Activated naive CD8-positive, alpha-beta T cell treated with anti-CD3 and anti-CD28 coated beads, Interleukin-2, amount 10 ng/mL, durations not matched to agents 7 days and 5 days (primary cell): ENCODE results near the gene TBC1D19. TPM values are rescaled to one million over a fixed set of nuclear protein-coding genes. Genes with fewer than 3 reads are reported as not detected.

Source experiments
- ATAC-seq: fragments of 150-1000 bp; cut with Tn5 transposase; one replicate; pipeline ENCODE4 v1.10.0; 2021; ENCODE audit warnings: low read depth, moderate library complexity
- POLR2A ChIA-PET: fragments of 350-600 bp; sonication (Branson Sonifier 250); formaldehyde crosslinking; loops from one replicate; lab custom pipeline; 2021; ENCODE audit warnings: antibody characterized with exemption; lab: Charles Lee
- DNase-seq: peaks from one replicate; pipeline ENCODE4 v3.0.0; 2021
- H3K27ac Mint-ChIP-seq: one replicate; pipeline ENCODE4 v1.8.0; 2022; ENCODE audit warnings: mild to moderate bottlenecking, mixed read lengths
- H3K27me3 Mint-ChIP-seq: one replicate; pipeline ENCODE4 v1.8.0; 2022; ENCODE audit warnings: mild to moderate bottlenecking, moderate library complexity, mixed read lengths
- H3K36me3 Mint-ChIP-seq: one replicate; pipeline ENCODE4 v1.8.0; 2021; ENCODE audit warnings: mild to moderate bottlenecking, mixed read lengths
- H3K4me1 Mint-ChIP-seq: one replicate; pipeline ENCODE4 v1.8.0; 2021; ENCODE audit warnings: mixed read lengths
- H3K4me3 Mint-ChIP-seq: one replicate; pipeline ENCODE4 v1.8.0; 2022; ENCODE audit warnings: mild to moderate bottlenecking, moderate library complexity, mixed read lengths
- H3K9me3 Mint-ChIP-seq: one replicate; pipeline ENCODE4 v1.8.0; 2021; ENCODE audit warnings: mixed read lengths
- total RNA-seq, 2 experiments: library from RNA; stranded (reverse); gene quantifications; one replicate each; pipeline ENCODE4 v1.2.3, GENCODE V29; 2021

TBC1D19 gene
- total RNA-seq, 2 experiments from 2014 or later = 6.5 to 7.0 TPM

DNA sequence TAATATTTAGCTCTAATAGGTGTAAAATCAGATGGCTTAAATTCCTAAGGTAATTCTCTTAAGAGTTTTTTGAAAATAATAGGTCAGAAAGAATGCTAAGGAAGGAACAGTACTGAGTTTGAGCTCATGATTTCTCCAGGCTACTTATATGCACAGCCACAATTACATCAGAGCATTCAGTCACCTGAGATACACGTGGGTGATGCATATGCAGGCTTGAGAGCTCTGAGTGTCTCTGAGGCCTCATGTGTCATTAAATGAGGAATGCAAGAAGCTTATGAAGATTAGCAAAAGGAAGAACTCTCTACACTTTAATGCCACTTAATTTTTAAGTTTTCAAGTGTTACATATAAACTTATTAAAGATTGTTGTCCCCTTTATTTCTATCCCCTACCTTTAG, 152.7 kb downstream of the TBC1D19 start:
- Mint-ChIP-seq H3K9me3 (no peaks in the 10 kb centered on the region), H3K4me1 (no peaks in the 10 kb centered on the region), H3K27me3 (no peaks in the 10 kb centered on the region), H3K27ac (no peak overlapping the region), H3K36me3 (no peaks in the 10 kb centered on the region), H3K4me3 (no peak overlapping the region)
- ATAC-seq (no peak), DNase-seq (no peak)
- POLR2A ChIA-PET = no interaction called here

DNA sequence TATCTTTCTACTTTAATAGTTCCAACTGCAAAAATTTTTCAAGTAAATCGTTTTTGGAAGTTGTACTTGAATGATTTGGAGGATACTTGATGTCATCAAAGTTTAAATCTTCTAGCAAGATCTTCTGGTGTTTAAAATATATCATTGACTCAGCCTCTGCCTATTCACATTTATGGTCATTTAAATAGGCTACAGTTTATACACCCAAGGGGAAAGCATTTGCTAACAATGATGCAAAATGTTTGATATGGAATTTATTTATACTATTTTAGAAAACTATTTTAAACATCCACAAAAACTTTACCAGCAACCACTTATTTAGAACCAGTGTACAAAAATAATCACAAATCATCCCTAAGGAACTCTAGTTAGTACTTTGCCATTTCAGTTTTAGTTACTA, 153.5 kb downstream of the TBC1D19 start:
- no peaks in the 10 kb centered on the region for H3K9me3 Mint-ChIP-seq
- POLR2A ChIA-PET = no interaction called here
- H3K27ac Mint-ChIP-seq = no peak overlapping the region
- no peak for DNase-seq
- no peaks in the 10 kb centered on the region for H3K27me3 Mint-ChIP-seq
- H3K4me3 Mint-ChIP-seq = no peak overlapping the region
- ATAC-seq = no peak
- no peaks in the 10 kb centered on the region for H3K4me1 Mint-ChIP-seq
- H3K36me3 Mint-ChIP-seq = no peaks in the 10 kb centered on the region

DNA sequence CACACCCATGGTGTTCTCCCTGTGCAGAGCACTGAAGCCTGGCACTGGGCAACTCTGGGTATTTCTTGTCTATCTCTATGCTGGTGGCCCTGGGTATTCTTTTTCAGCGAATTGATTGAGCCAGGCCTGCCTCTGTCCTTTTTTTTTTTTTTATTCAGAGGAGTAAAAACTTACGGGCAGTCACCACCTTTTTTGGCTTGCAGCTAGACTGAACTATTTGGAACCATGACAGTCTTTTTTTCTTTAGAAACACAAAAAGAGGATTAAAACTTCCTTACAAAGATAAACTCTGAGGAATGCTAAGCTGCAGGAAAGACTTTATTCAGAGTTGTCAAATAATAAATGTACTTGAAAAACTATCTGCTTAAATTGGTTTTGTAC, 157.6 kb downstream of the TBC1D19 start:
- H3K27me3 Mint-ChIP-seq = no peaks in the 10 kb centered on the region

DNA sequence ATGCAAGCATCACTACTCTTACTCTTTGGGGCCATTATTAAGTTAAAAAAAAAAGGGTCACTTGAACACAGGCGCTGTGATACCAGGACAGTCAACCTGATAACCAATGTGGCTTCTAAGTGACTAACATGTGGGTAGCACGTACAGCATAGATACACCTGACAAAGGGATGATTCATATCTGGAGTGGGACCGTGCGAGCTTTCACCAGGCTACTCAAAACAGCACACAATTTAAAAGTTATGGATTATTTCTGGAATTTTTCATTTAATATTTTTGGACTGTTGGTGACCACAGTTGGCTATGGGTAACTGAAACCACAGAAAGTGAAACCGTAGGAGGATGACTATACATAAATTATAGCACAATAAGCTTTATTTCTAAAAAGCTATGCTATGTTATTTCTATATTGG, 162.9 kb downstream of the TBC1D19 start:
- Mint-ChIP-seq H3K36me3 (peaks cover 9% of the 10 kb centered on the region), H3K27ac (no peak overlapping the region), H3K4me1 (peaks cover 16% of the 10 kb centered on the region), H3K9me3 (peaks cover 2% of the 10 kb centered on the region), H3K4me3 (no peak overlapping the region), H3K27me3 (peaks cover 5% of the 10 kb centered on the region)
- ATAC-seq (peak; percentile 99), DNase-seq (no peak)
- POLR2A ChIA-PET = no interaction called here

More for the DNA sequence above, 157.6 kb downstream of the TBC1D19 start:
- no peak overlapping the region for H3K27ac Mint-ChIP-seq
- no peak for ATAC-seq
- peaks cover 2% of the 10 kb centered on the region for H3K9me3 Mint-ChIP-seq
- DNase-seq = no peak
- H3K36me3 Mint-ChIP-seq = peaks cover 6% of the 10 kb centered on the region
- no peak overlapping the region for H3K4me3 Mint-ChIP-seq
- peaks cover 3% of the 10 kb centered on the region for H3K4me1 Mint-ChIP-seq
- POLR2A ChIA-PET = no interaction called here

DNA sequence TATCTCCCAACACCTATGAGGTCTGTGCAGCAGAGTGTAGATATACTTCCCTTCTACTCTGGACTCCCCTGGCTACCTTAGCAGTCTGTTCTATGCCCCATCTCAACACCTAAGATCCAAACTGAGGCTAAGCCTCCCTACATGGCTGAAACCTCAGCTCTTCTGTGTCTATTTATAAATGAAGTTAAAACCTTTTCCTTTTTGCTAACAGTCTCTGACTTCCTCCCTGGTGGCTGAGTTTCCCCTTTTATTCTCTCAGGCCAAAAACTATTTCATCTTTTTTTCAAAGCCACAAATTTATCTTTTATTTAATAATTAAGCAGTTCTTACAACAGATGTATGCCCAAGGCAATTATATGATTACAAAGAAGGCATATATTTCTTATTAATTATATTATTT, 164.9 kb downstream of the TBC1D19 start:
- H3K4me3 Mint-ChIP-seq = no peak overlapping the region
- POLR2A ChIA-PET = no interaction called here
- H3K27ac Mint-ChIP-seq = no peak overlapping the region
- peaks cover 9% of the 10 kb centered on the region for H3K36me3 Mint-ChIP-seq
- ATAC-seq (no peak), DNase-seq (no peak)
- peaks cover 2% of the 10 kb centered on the region for H3K9me3 Mint-ChIP-seq
- H3K27me3 Mint-ChIP-seq = peaks cover 5% of the 10 kb centered on the region
- H3K4me1 Mint-ChIP-seq = peaks cover 16% of the 10 kb centered on the region

DNA sequence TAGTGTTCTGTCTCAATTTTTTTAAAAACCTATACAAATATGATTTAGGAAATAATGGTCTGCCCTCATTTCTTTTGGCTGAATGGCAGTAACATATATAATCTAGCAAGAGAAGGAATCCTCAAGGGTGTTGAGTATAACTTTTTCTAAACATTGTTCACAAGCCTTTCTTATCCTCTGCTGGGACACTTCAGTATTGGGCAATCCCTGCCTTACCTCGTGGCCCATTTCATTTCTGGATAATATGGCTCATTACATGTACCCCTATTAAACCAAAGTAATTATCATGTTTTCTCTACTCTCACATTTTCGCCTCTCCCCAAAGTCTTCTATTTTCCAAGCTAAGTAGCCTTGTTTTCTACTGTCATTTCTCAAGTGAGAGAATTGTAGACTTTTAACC, 166.0 kb downstream of the TBC1D19 start:
- DNase-seq (no peak), ATAC-seq (no peak)
- Mint-ChIP-seq H3K9me3 (peaks cover 2% of the 10 kb centered on the region), H3K4me3 (no peak overlapping the region), H3K36me3 (peaks cover 6% of the 10 kb centered on the region), H3K4me1 (peaks cover 16% of the 10 kb centered on the region), H3K27ac (no peak overlapping the region), H3K27me3 (peaks cover 5% of the 10 kb centered on the region)
- POLR2A ChIA-PET = no interaction called here

DNA sequence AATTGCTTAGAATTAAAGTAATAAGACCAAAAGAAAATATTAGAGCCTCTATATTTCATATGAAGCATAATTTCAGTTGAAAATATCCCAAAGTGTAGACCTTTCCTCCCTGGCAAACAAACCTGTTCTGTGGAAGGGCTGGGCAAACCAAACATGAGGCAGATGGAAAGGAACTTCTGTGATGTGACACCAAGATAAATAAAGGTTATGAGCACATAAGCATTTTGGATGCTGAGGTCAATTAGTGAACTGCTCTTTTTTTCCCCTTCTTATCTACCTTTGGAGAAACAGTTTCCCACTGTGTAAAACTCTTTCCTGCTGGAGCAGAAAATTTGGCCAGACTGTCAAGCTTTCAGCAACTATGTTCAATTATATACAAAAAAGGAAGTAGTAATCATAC, 167.1 kb downstream of the TBC1D19 start:
- POLR2A ChIA-PET = no interaction called here
- peaks cover 5% of the 10 kb centered on the region for H3K27me3 Mint-ChIP-seq
- peaks cover 2% of the 10 kb centered on the region for H3K9me3 Mint-ChIP-seq
- DNase-seq = no peak
- no peak for ATAC-seq
- peaks cover 6% of the 10 kb centered on the region for H3K36me3 Mint-ChIP-seq
- H3K27ac Mint-ChIP-seq = no peak overlapping the region
- H3K4me1 Mint-ChIP-seq = peaks cover 16% of the 10 kb centered on the region
- no peak overlapping the region for H3K4me3 Mint-ChIP-seq

DNA sequence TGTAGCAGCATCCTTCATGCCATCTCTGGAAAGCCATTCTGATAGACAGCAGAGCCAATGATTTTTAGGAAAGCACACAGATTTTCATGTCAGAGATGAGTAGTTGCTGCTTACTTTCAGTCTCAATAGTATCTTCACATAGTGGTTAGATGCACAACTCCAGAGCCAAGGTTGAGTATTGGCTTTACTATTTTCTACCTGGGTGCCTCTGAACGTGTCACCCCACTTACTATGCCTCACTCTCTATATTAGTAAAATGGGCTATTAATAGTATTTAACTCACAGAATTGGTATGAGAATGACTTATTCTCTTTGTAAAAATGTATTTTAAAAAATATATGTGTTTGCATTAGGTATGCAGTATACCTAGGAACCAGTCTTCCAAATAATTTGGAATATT, 168.0 kb downstream of the TBC1D19 start:
- H3K36me3 Mint-ChIP-seq = peaks cover 3% of the 10 kb centered on the region
- peaks cover 5% of the 10 kb centered on the region for H3K27me3 Mint-ChIP-seq
- POLR2A ChIA-PET = no interaction called here
- DNase-seq (no peak), ATAC-seq (no peak)
- no peak overlapping the region for H3K27ac Mint-ChIP-seq
- H3K4me1 Mint-ChIP-seq = peaks cover 10% of the 10 kb centered on the region
- no peak overlapping the region for H3K4me3 Mint-ChIP-seq
- H3K9me3 Mint-ChIP-seq = no peaks in the 10 kb centered on the region

DNA sequence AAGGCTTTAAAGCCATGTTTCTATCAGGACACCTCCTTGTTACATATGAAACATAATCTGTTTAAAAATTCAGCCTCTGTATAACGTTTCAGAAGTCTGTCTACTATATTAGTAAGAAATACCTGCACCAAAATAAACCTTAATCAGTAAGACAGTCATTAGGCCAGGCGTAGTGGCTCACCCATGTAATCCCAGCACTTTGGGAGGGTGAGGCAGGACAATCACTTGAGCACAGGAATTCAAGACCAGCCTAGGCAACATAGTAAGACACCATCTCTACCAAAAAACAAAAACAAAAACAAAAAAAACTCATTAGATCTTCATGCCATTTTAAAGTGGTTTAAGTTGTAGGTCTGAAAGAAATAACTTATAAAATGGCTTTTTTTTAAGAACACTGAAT, 169.3 kb downstream of the TBC1D19 start:
- H3K9me3 Mint-ChIP-seq = no peaks in the 10 kb centered on the region

DNA sequence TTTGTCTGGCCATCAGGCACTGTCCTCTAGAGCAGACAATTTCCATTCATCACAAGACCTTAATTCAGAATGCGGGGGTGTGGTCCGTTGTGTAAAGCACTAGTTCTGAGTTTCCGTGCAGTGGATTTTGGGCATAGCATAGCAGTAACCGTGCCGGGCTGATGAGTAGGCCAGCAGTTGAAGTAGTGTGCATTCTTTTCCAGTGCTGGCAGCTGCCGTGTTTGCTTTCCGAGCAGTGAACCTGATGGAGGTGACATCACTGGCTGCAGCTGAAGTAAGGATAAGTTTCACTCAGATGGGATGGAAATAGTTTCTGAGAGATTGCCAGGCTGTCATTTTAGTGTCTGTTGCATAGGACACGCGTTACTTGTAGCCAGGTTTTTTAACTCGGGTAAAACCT, 169.7 kb downstream of the TBC1D19 start:
- Mint-ChIP-seq H3K4me1 (peaks cover 2% of the 10 kb centered on the region), H3K4me3 (no peak overlapping the region), H3K27ac (no peak overlapping the region), H3K27me3 (peaks cover 2% of the 10 kb centered on the region), H3K9me3 (no peaks in the 10 kb centered on the region), H3K36me3 (peaks cover 4% of the 10 kb centered on the region)
- no peak for DNase-seq
- POLR2A ChIA-PET = no interaction called here
- no peak for ATAC-seq

More for the DNA sequence above, 169.3 kb downstream of the TBC1D19 start:
- Mint-ChIP-seq H3K4me1 (peaks cover 5% of the 10 kb centered on the region), H3K27ac (no peak overlapping the region), H3K36me3 (peaks cover 5% of the 10 kb centered on the region), H3K4me3 (no peak overlapping the region), H3K27me3 (peaks cover 5% of the 10 kb centered on the region)
- POLR2A ChIA-PET = no interaction called here
- ATAC-seq = no peak
- no peak for DNase-seq

DNA sequence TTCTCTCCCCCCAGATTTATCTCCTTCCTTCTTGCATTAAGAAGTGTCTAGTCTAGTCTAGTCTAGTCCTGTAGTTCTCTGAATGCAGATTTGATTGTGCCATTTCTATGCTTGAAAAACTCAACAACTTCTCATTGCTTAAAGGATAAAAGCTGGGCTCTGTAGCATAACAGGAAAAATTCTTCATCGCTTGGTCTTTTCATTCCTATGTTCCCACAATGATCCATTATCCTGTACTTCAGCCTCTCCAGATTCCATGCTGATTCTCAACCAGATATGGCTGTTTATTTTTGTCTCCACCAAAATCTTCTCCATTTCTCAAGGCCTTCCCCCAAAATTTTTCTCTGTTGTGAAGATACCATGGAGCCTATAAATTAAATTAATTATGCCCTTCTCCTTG, 173.9 kb downstream of the TBC1D19 start:
- H3K9me3 Mint-ChIP-seq = no peaks in the 10 kb centered on the region
- H3K27me3 Mint-ChIP-seq = no peaks in the 10 kb centered on the region
- POLR2A ChIA-PET = no interaction called here
- H3K4me1 Mint-ChIP-seq = peaks cover 3% of the 10 kb centered on the region
- ATAC-seq (no peak), DNase-seq (no peak)
- H3K4me3 Mint-ChIP-seq = no peak overlapping the region
- H3K27ac Mint-ChIP-seq = no peak overlapping the region
- peaks cover 2% of the 10 kb centered on the region for H3K36me3 Mint-ChIP-seq

DNA sequence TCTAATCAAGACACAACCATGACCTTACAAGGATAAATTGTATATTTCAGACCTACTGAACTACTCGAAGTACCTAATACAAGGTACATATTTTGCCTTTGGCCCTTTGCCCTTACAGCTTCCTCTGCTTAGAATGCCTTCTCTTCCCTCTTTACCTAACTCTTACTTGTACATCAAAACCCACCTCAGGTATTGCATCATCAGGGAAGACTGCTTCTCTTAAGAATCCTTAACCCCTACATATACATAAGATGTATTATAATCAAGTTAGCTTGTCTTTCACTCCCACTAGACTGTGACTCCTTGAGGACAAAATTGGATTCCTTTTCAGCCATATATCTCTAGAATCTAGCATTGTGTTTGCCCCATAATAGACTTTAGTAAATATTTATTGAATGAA, 175.0 kb downstream of the TBC1D19 start:
- DNase-seq (no peak), ATAC-seq (no peak)
- Mint-ChIP-seq H3K27ac (no peak overlapping the region), H3K9me3 (no peaks in the 10 kb centered on the region), H3K4me3 (no peak overlapping the region), H3K36me3 (peaks cover 2% of the 10 kb centered on the region), H3K4me1 (peaks cover 5% of the 10 kb centered on the region), H3K27me3 (no peaks in the 10 kb centered on the region)
- POLR2A ChIA-PET = no interaction called here

DNA sequence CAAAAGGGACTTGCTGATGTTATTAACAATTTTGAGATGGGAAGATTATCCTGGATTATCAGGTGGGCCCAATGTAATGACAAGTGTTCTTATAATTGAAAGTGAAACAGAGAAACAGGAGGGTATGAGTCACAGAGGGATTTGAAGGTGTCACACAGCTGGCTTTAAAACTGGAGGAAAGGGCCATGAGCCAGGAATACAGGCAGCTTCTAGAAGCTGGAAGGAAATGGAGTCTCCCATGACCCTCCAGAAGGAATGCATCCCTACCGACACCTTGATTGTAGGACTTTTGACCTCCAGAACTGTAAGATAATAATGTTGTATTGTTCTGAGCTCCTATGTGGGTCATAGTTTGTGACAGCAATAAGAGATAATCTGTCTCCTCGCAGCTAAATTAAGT, 178.8 kb downstream of the TBC1D19 start:
- Mint-ChIP-seq H3K4me3 (no peak overlapping the region), H3K4me1 (peaks cover 8% of the 10 kb centered on the region), H3K27me3 (no peaks in the 10 kb centered on the region), H3K9me3 (peaks cover 3% of the 10 kb centered on the region), H3K27ac (no peak overlapping the region), H3K36me3 (peaks cover 5% of the 10 kb centered on the region)
- ATAC-seq = no peak
- POLR2A ChIA-PET = no interaction called here
- no peak for DNase-seq

DNA sequence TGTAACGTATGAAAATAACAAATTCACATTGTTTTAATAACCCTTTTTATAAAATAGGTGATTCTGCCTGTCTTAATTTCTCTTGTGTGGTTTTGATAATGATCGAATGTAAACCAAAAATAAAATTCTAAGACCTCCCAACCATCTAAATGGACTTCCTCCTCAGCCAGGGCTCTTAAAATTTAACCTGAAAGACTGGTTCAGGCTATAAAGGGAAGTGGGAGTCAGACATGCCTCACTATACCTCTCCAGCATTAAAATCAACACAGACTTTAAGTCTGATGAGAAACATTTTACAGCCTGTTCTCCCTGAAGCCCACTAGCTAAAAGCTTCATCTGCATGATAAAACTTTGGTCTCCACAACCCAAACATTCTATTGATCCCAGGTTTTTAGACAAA, 179.2 kb downstream of the TBC1D19 start:
- Mint-ChIP-seq H3K27me3 (no peaks in the 10 kb centered on the region), H3K9me3 (peaks cover 3% of the 10 kb centered on the region), H3K27ac (no peak overlapping the region), H3K36me3 (peaks cover 5% of the 10 kb centered on the region), H3K4me3 (no peak overlapping the region), H3K4me1 (peaks cover 8% of the 10 kb centered on the region)
- no peak for ATAC-seq
- POLR2A ChIA-PET = no interaction called here
- no peak for DNase-seq

DNA sequence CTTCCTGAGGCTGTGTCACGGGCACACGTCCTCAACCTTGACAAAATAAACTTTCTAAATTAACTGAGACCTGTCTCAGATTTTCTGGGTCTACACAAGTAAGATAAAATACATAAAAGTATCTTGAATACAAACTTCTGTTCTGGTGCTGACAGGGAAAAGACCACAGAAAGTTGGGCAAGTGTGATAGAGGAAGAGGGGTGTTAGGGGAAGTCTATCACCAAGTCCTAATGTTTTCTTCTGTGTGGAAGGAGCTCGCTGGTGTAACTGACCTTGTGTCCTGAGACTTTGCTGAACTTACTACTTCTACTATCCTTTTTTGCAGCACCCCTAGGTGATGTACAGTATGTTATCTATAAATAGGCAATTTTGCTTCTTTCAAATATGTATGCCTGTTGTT, 179.8 kb downstream of the TBC1D19 start:
- POLR2A ChIA-PET = no interaction called here
- H3K27me3 Mint-ChIP-seq = no peaks in the 10 kb centered on the region
- peaks cover 8% of the 10 kb centered on the region for H3K4me1 Mint-ChIP-seq
- DNase-seq (no peak), ATAC-seq (no peak)
- no peak overlapping the region for H3K27ac Mint-ChIP-seq
- peaks cover 5% of the 10 kb centered on the region for H3K36me3 Mint-ChIP-seq
- H3K4me3 Mint-ChIP-seq = no peak overlapping the region
- peaks cover 3% of the 10 kb centered on the region for H3K9me3 Mint-ChIP-seq
